HCT116 (cell line): ENCODE measurements around the gene RRBP1. TPM values are rescaled to one million over a fixed set of nuclear protein-coding genes. Genes with fewer than 3 reads are reported as not detected.

Experiments
- ATAC-seq: fragments of 200-7000 bp; cut with Tn5 transposase; 2 replicates; pipeline ENCODE4 v1.9.1; 2020; ENCODE audit warnings: mild to moderate bottlenecking, moderate library complexity
- BruUV-seq: library from RNA; stranded (reverse); fragments of 400-500 nt; replicated peaks from 2 replicates; lab custom pipeline; 2021; lab: Mats Ljungman, UMichigan
- CTCF ChIA-PET: fragments of 300-600 bp; sonication (Branson Sonifier 250); formaldehyde crosslinking; loops from one replicate; lab custom pipeline; 2021; ENCODE audit warnings: antibody characterized with exemption; lab: Charles Lee
- POLR2A ChIA-PET: fragments of 300-600, 350-600 bp; sonication (Branson Sonifier 250); formaldehyde crosslinking; loops from one replicate; lab custom pipeline; 2021; ENCODE audit warnings: antibody characterized with exemption; lab: Charles Lee
- RAD21 ChIA-PET, 2 experiments: fragments of 300-600 bp; sonication (Branson Sonifier 250); formaldehyde crosslinking; loops; one replicate each; lab custom pipeline; 2023; ENCODE audit warnings: low total read pairs in 2 of 2; ENCODE audit not compliant: uncharacterized antibody in 2 of 2, unreplicated experiment in 2 of 2, low non-redundant PET in 1 of 2; lab: Charles Lee
- DNase-seq: peaks from one replicate; pipeline ENCODE4 v3.0.0-alpha.2; 2010; ENCODE audit warnings: low read depth, low spot score
- H2AFZ ChIP-seq: fragments of 200-600 bp; shearing (Covaris generic), sonication (generic); 2 replicates; pipeline ENCODE4 v1.6.1; 2017; ENCODE audit warnings: low read depth, mixed run types, mixed read lengths, antibody characterized with exemption, low read length; ENCODE audit not compliant: poor library complexity, severe bottlenecking
- H3K27ac ChIP-seq: 2 replicates; pipeline ENCODE4 v1.5.1; 2012; ENCODE audit warnings: low read depth, low read length
- H3K27me3 ChIP-seq: fragments of 200-600 bp; sonication (generic); 2 replicates; pipeline ENCODE4 v1.6.1; 2016; ENCODE audit warnings: mixed run types, low read length, mixed read lengths; ENCODE audit not compliant: insufficient read depth
- H3K36me3 ChIP-seq, 2 experiments: fragments of 200-500 bp in 1 of 2; fragments of 200-600 bp in 1 of 2; sonication (Bioruptor generic) in 1 of 2; sonication (generic) in 1 of 2; 2 replicates each; pipeline versions ENCODE4 v1.5.1 to v1.6.1; 2014 to 2016; ENCODE audit warnings: low read length in 2 of 2, inconsistent platforms in 1 of 2, mixed read lengths in 1 of 2, mixed run types in 1 of 2; ENCODE audit not compliant: insufficient read depth in 2 of 2, control insufficient read depth in 1 of 2
- H3K4me1 ChIP-seq, 2 experiments: fragments of 200-600 bp in 1 of 2; sonication (generic) in 1 of 2; 2 replicates each; pipeline versions ENCODE4 v1.5.1 to v1.6.1; 2012 to 2017; ENCODE audit warnings: low read length in 2 of 2, inconsistent platforms in 1 of 2, mild to moderate bottlenecking in 1 of 2, mixed read lengths in 1 of 2, mixed run types in 1 of 2, moderate library complexity in 1 of 2; ENCODE audit not compliant: insufficient read depth in 2 of 2, control insufficient read depth in 1 of 2
- H3K4me2 ChIP-seq: fragments of 200-600 bp; sonication (generic); 2 replicates; pipeline ENCODE4 v1.6.1; 2017; ENCODE audit warnings: mixed run types, low read length, mixed read lengths
- H3K4me3 ChIP-seq, 2 experiments: fragments of 200-600 bp in 1 of 2; sonication (generic) in 1 of 2; replicated peaks in 1 of 2; 2 replicates each; pipeline ENCODE4 v1.5.1; 2011 to 2016; ENCODE audit warnings: low read length in 2 of 2, control low read depth in 1 of 2, low read depth in 1 of 2, mild to moderate bottlenecking in 1 of 2, mixed read lengths in 1 of 2, mixed run types in 1 of 2
- H3K79me2 ChIP-seq: fragments of 200-600 bp; sonication (generic); 2 replicates; pipeline ENCODE4 v1.6.1; 2017; ENCODE audit warnings: mild to moderate bottlenecking, mixed run types, low read length, moderate library complexity, mixed read lengths; ENCODE audit not compliant: insufficient read depth
- H3K9ac ChIP-seq: fragments of 200-600 bp; sonication (generic); 2 replicates; pipeline ENCODE4 v1.6.1; 2016; ENCODE audit warnings: low read length, mixed read lengths
- H3K9me2 ChIP-seq: fragments of 200-600 bp; sonication (generic), shearing (Covaris generic); 2 replicates; pipeline ENCODE4 v1.6.1; 2017; ENCODE audit warnings: mixed run types, mild to moderate bottlenecking, moderate library complexity; ENCODE audit not compliant: insufficient read depth
- H3K9me3 ChIP-seq, 2 experiments: fragments of 200-500 bp in 1 of 2; fragments of 200-600 bp in 1 of 2; sonication (Bioruptor generic) in 1 of 2; sonication (generic) in 1 of 2; 2 replicates each; pipeline ENCODE4 v1.6.1; 2014 to 2017; ENCODE audit warnings: low read length in 2 of 2, mixed read lengths in 2 of 2, inconsistent platforms in 1 of 2, low read depth in 1 of 2, mild to moderate bottlenecking in 1 of 2, mixed run types in 1 of 2, moderate library complexity in 1 of 2; ENCODE audit not compliant: control insufficient read depth in 1 of 2, insufficient read depth in 1 of 2
- H4K20me1 ChIP-seq: fragments of 200-600 bp; sonication (generic), shearing (Covaris generic); 2 replicates; pipeline ENCODE4 v1.6.1; 2017; ENCODE audit warnings: mixed run types, mild to moderate bottlenecking, moderate library complexity; ENCODE audit not compliant: insufficient read depth
- CBX3 ChIP-seq: IDR thresholded peaks from 2 replicates; pipeline ENCODE4 v1.6.1; 2012; ENCODE audit warnings: low read depth
- CTCF ChIP-seq, 3 experiments: fragments of 200-600 bp in 1 of 3; sonication (generic) in 1 of 3; IDR thresholded peaks in 2 of 3; conservative IDR thresholded peaks in 1 of 3; 2 replicates each; pipeline ENCODE4 v1.5.1; 2012 to 2017; ENCODE audit warnings: low read depth in 2 of 3, low read length in 2 of 3, antibody characterized with exemption in 1 of 3, borderline replicate concordance in 1 of 3, control low read depth in 1 of 3, mild to moderate bottlenecking in 1 of 3, mixed read lengths in 1 of 3, mixed run types in 1 of 3, moderate library complexity in 1 of 3; ENCODE audit not compliant: insufficient read depth in 1 of 3
- EGR1 ChIP-seq: IDR thresholded peaks from 2 replicates; pipeline ENCODE4 v1.6.1; 2012; ENCODE audit warnings: low read depth
- ELF1 ChIP-seq: IDR thresholded peaks from 2 replicates; pipeline ENCODE4 v1.6.1; 2012; ENCODE audit warnings: low read depth, borderline replicate concordance
- EZH2 ChIP-seq: fragments of 200-600 bp; sonication (generic); IDR thresholded peaks from 2 replicates; pipeline ENCODE4 v1.6.1; 2017; ENCODE audit warnings: antibody characterized with exemption, mixed run types
- EZH2phosphoT487 ChIP-seq: fragments of 200-600 bp; IDR thresholded peaks from 2 replicates; pipeline ENCODE4 v1.6.1; 2018; ENCODE audit warnings: antibody characterized with exemption, borderline replicate concordance
- FOSL1 ChIP-seq: IDR thresholded peaks from 2 replicates; pipeline ENCODE4 v1.6.1; 2012; ENCODE audit warnings: low read depth
- JUND ChIP-seq: IDR thresholded peaks from 2 replicates; pipeline ENCODE4 v1.6.1; 2012
- RAD21 ChIP-seq: IDR thresholded peaks from 2 replicates; pipeline ENCODE4 v1.6.1; 2012; ENCODE audit warnings: low read depth, mild to moderate bottlenecking
- SIN3A ChIP-seq: IDR thresholded peaks from 2 replicates; pipeline ENCODE4 v1.6.1; 2012; ENCODE audit warnings: low read depth
- SP1 ChIP-seq: IDR thresholded peaks from 2 replicates; pipeline ENCODE4 v1.6.1; 2012; ENCODE audit warnings: low read depth
- SRF ChIP-seq: IDR thresholded peaks from 2 replicates; pipeline ENCODE4 v1.6.1; 2012; ENCODE audit warnings: low read depth
- TCF7L2 ChIP-seq: IDR thresholded peaks from 2 replicates; pipeline ENCODE4 v1.7.0; 2011; ENCODE audit warnings: borderline replicate concordance, inconsistent platforms; ENCODE audit not compliant: insufficient read depth, insufficient read length; ENCODE audit errors: extremely low read depth
- YY1 ChIP-seq: IDR thresholded peaks from 2 replicates; pipeline ENCODE4 v1.6.1; 2011; ENCODE audit warnings: low read length, low read depth, moderate library complexity, mild to moderate bottlenecking; ENCODE audit not compliant: insufficient replicate concordance; ENCODE audit errors: extremely low read depth
- ZBTB33 ChIP-seq: IDR thresholded peaks from 2 replicates; pipeline ENCODE4 v1.6.1; 2011; ENCODE audit warnings: mild to moderate bottlenecking, low read length, moderate library complexity; ENCODE audit not compliant: insufficient replicate concordance; ENCODE audit errors: extremely low read depth
- ZFX ChIP-seq: fragments of 450-650 bp; IDR thresholded peaks from 2 replicates; pipeline ENCODE4 v1.6.1; 2017
- ZNF274 ChIP-seq: fragments of 200-500 bp; sonication (Bioruptor generic); IDR thresholded peaks from 2 replicates; pipeline ENCODE4 v1.6.1; 2014; ENCODE audit warnings: mild to moderate bottlenecking, low read depth, low read length, inconsistent platforms
- intact Hi-C: fragments of 100-400 bp; cut with micrococcal nuclease; formaldehyde crosslinking; loops from 2 replicates; pipeline ENCODE4 v1.10.0; 2022
- total RNA-seq: library from RNA; stranded (reverse); gene quantifications from one replicate; pipeline ENCODE4 v1.2.1, GENCODE V29; 2021; ENCODE audit not compliant: unreplicated experiment
- TF ChIP-seq, protein P1 (sequence below): IDR thresholded peaks from 2 replicates; pipeline ENCODE4 v1.6.1; 2012
- TF ChIP-seq, protein P2 (sequence below): IDR thresholded peaks from 2 replicates; pipeline ENCODE4 v1.6.1; 2012
- TF ChIP-seq, protein P3 (sequence below): IDR thresholded peaks from 2 replicates; pipeline ENCODE4 v1.6.1; 2012; ENCODE audit warnings: low read depth

Gene RRBP1
- total RNA-seq, 1 experiment from 2014 or later, result 123 TPM

DNA sequence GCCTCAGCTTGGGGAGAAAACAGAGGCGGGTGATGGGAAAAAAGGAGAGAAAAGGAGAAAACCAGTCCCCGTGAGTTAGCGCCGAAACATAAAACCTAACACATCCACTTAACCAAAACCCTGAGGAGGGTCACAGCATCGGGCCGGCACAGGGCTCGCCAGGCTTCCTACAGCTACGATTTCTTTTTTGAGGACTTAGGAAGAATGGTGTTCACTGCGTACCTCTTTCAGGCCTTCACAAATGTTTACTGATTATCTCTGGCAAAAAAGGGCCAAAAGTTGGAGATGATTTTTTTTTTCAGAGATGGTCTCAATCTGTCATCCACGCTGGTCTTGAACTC is 63.4 kb downstream of the RRBP1 start:
- no peaks in the 10 kb centered on the region for H3K4me1 ChIP-seq
- ATAC-seq, result no peak
- RAD21 ChIA-PET, result no interaction called here
- no peak overlapping the region for H3K4me3 ChIP-seq
- H2AFZ ChIP-seq, result no peak overlapping the region
- intact Hi-C loops, result no loop called here
- no peaks in the 10 kb centered on the region for H4K20me1 ChIP-seq
- H3K27me3 ChIP-seq, result no peaks in the 10 kb centered on the region
- H3K9ac ChIP-seq, result no peak overlapping the region
- DNase-seq, result no peak
- H3K9me2 ChIP-seq, result no peaks in the 10 kb centered on the region
- peaks cover 16 to 28% of the 10 kb centered on the region in 2 experiments; a peak in 3 of 4 replicates for H3K36me3 ChIP-seq
- H3K79me2 ChIP-seq, result no peaks in the 10 kb centered on the region
- CTCF ChIA-PET, result interaction anchor here (1.0 to 1.2 kb wide), 2 partner anchors 114 to 815 kb away, joined by 3 to 4 read pairs; no protein-coding TSS in a partner anchor
- POLR2A ChIA-PET, result no interaction called here
- no peak overlapping the region for H3K27ac ChIP-seq
- BruUV-seq, result no TSS peak
- TF ChIP-seq CTCF (IDR thresholded peaks at IDR 0.05 in 2 of 3, conservative IDR thresholded peaks at IDR 0.05 in 1 of 3; ENCODE audit: borderline replicate concordance in 1 of 3, insufficient read depth in 1 of 3, low read depth in 2 of 3, low read length in 2 of 3) (no peak), ZNF274 (no peak), YY1 (no peak), JUND (no peak), RAD21 (no peak), SRF (no peak), EZH2 (no peak), FOSL1 (no peak), ZFX (no peak), TCF7L2 (no peak), ZBTB33 (no peak), SP1 (no peak), ELF1 (no peak), SIN3A (no peak), EGR1 (no peak), CBX3 (no peak), EZH2phosphoT487 (no peak)
- TF ChIP-seq, protein P1, sequence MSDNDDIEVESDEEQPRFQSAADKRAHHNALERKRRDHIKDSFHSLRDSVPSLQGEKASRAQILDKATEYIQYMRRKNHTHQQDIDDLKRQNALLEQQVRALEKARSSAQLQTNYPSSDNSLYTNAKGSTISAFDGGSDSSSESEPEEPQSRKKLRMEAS, result no peak
- TF ChIP-seq, protein P2, sequence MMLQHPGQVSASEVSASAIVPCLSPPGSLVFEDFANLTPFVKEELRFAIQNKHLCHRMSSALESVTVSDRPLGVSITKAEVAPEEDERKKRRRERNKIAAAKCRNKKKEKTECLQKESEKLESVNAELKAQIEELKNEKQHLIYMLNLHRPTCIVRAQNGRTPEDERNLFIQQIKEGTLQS, result no peak
- TF ChIP-seq, protein P3, sequence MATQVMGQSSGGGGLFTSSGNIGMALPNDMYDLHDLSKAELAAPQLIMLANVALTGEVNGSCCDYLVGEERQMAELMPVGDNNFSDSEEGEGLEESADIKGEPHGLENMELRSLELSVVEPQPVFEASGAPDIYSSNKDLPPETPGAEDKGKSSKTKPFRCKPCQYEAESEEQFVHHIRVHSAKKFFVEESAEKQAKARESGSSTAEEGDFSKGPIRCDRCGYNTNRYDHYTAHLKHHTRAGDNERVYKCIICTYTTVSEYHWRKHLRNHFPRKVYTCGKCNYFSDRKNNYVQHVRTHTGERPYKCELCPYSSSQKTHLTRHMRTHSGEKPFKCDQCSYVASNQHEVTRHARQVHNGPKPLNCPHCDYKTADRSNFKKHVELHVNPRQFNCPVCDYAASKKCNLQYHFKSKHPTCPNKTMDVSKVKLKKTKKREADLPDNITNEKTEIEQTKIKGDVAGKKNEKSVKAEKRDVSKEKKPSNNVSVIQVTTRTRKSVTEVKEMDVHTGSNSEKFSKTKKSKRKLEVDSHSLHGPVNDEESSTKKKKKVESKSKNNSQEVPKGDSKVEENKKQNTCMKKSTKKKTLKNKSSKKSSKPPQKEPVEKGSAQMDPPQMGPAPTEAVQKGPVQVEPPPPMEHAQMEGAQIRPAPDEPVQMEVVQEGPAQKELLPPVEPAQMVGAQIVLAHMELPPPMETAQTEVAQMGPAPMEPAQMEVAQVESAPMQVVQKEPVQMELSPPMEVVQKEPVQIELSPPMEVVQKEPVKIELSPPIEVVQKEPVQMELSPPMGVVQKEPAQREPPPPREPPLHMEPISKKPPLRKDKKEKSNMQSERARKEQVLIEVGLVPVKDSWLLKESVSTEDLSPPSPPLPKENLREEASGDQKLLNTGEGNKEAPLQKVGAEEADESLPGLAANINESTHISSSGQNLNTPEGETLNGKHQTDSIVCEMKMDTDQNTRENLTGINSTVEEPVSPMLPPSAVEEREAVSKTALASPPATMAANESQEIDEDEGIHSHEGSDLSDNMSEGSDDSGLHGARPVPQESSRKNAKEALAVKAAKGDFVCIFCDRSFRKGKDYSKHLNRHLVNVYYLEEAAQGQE, result no peak
- no peaks in the 10 kb centered on the region for H3K9me3 ChIP-seq
- H3K4me2 ChIP-seq, result no peak overlapping the region
